Activated T-cell treated with anti-CD3 and anti-CD28 coated beads, Interleukin-2, amount 50 U/mL, for 24 hours (primary cell): ENCODE data around the gene KRTAP5-10.
A peak's percentile ranks its signal among the peaks of the same experiment; 100 is the strongest.
"Not testable (repeated sequence)": the region's sequence is repeated elsewhere in the genome, so short reads cannot be mapped to it uniquely, and the experiment has no call there.

ENCODE experiments used
- DNase-seq: peaks from one replicate; pipeline ENCODE4 v3.0.0-alpha.2; 2020
- H3K27ac Mint-ChIP-seq: 2 replicates; pipeline ENCODE4 v1.8.0; 2020; ENCODE audit warnings: mild to moderate bottlenecking, mixed read lengths
- H3K27me3 Mint-ChIP-seq: 2 replicates; pipeline ENCODE4 v1.8.0; 2020; ENCODE audit warnings: mixed read lengths
- H3K36me3 Mint-ChIP-seq: 2 replicates; pipeline ENCODE4 v1.8.0; 2020; ENCODE audit warnings: low read depth, mixed read lengths
- H3K4me1 Mint-ChIP-seq: 2 replicates; pipeline ENCODE4 v1.8.0; 2020; ENCODE audit warnings: low read depth, mixed read lengths
- H3K4me3 Mint-ChIP-seq: 2 replicates; pipeline ENCODE4 v1.8.0; 2020; ENCODE audit warnings: mild to moderate bottlenecking, moderate library complexity, mixed read lengths
- H3K9me3 Mint-ChIP-seq: 2 replicates; pipeline ENCODE4 v1.8.0; 2020; ENCODE audit warnings: mixed read lengths

KRTAP5-10 gene

GRCh38 chr11:71565263-71565662 is at the start of gene KRTAP5-10:
Gene KRTAP5-10 (plus strand): TSS chr11:71565563. CDS start chr11:71565588, 25 bp downstream.
- Mint-ChIP-seq H3K9me3 (peaks cover 2% of the 10 kb centered on the region), H3K36me3 (no peaks in the 10 kb centered on the region), H3K27me3 (peaks cover 52% of the 10 kb centered on the region), H3K4me3 (no peak within 1 kb of the TSS), H3K4me1 (no peaks in the 10 kb centered on the region), H3K27ac (no peak within 1 kb of the TSS)
- DNase-seq: no peak

GRCh38 chr11:71518506-71519471 is 46.6 kb upstream of the KRTAP5-10 start:
- Mint-ChIP-seq H3K4me1 (no peaks in the 10 kb centered on the region), H3K36me3 (no peaks in the 10 kb centered on the region), H3K4me3 (no peak overlapping the region), H3K9me3 (peaks cover 6% of the 10 kb centered on the region), H3K27ac (no peak overlapping the region), H3K27me3 (no peaks in the 10 kb centered on the region)
- DNase-seq: peak; percentile 13

GRCh38 chr11:71519546-71519945 is 45.8 kb upstream of the KRTAP5-10 start:
- no peak overlapping the region for H3K4me3 Mint-ChIP-seq
- no peak for DNase-seq
- peaks cover 5% of the 10 kb centered on the region for H3K9me3 Mint-ChIP-seq
- H3K4me1 Mint-ChIP-seq: no peaks in the 10 kb centered on the region
- H3K27me3 Mint-ChIP-seq: no peaks in the 10 kb centered on the region
- no peaks in the 10 kb centered on the region for H3K36me3 Mint-ChIP-seq
- H3K27ac Mint-ChIP-seq: no peak overlapping the region

GRCh38 chr11:71525188-71525937 is 40.0 kb upstream of the KRTAP5-10 start:
- H3K9me3 Mint-ChIP-seq: peaks cover 5% of the 10 kb centered on the region
- no peaks in the 10 kb centered on the region for H3K4me1 Mint-ChIP-seq
- H3K27ac Mint-ChIP-seq: no peak overlapping the region
- H3K36me3 Mint-ChIP-seq: no peaks in the 10 kb centered on the region
- no peak overlapping the region for H3K4me3 Mint-ChIP-seq
- no peak for DNase-seq
- H3K27me3 Mint-ChIP-seq: peaks cover 14% of the 10 kb centered on the region

GRCh38 chr11:71525938-71526495 is 39.3 kb upstream of the KRTAP5-10 start:
- Mint-ChIP-seq H3K4me3 (no peak overlapping the region), H3K9me3 (peaks cover 5% of the 10 kb centered on the region), H3K36me3 (no peaks in the 10 kb centered on the region), H3K4me1 (no peaks in the 10 kb centered on the region), H3K27me3 (peaks cover 14% of the 10 kb centered on the region), H3K27ac (no peak overlapping the region)
- no peak for DNase-seq

- not testable (repeated sequence) for H3K4me3 Mint-ChIP-seq, H3K27ac Mint-ChIP-seq, H3K4me1 Mint-ChIP-seq, H3K9me3 Mint-ChIP-seq, H3K36me3 Mint-ChIP-seq
- H3K27me3 Mint-ChIP-seq: peaks cover 14% of the 10 kb centered on the region
- DNase-seq: peak; percentile 11
These were observed 38.4 kb upstream of the KRTAP5-10 start, which contains the start of gene KRTAP5-7 for GRCh38 chr11:71526796-71527575. Gene KRTAP5-7 (plus strand): TSS chr11:71527267. CDS start chr11:71527301, 34 bp downstream.

GRCh38 chr11:71527576-71528210 is 37.7 kb upstream of the KRTAP5-10 start:
- H3K36me3 Mint-ChIP-seq: no peaks in the 10 kb centered on the region
- H3K4me3 Mint-ChIP-seq: no peak overlapping the region
- H3K4me1 Mint-ChIP-seq: no peaks in the 10 kb centered on the region
- DNase-seq: no peak
- H3K9me3 Mint-ChIP-seq: no peaks in the 10 kb centered on the region
- peaks cover 14% of the 10 kb centered on the region for H3K27me3 Mint-ChIP-seq
- H3K27ac Mint-ChIP-seq: no peak overlapping the region

- Mint-ChIP-seq H3K27ac (no peak overlapping the region), H3K27me3 (peaks cover 14% of the 10 kb centered on the region), H3K36me3 (no peaks in the 10 kb centered on the region), H3K4me3 (no peak overlapping the region), H3K9me3 (no peaks in the 10 kb centered on the region), H3K4me1 (no peaks in the 10 kb centered on the region)
- peak; percentile 5 for DNase-seq
These were observed 34.8 kb upstream of the KRTAP5-10 start for GRCh38 chr11:71530602-71531001.

GRCh38 chr11:71532036-71532610 is 33.2 kb upstream of the KRTAP5-10 start:
- H3K27me3 Mint-ChIP-seq: peaks cover 5% of the 10 kb centered on the region

GRCh38 chr11:71534711-71535608 is 30.4 kb upstream of the KRTAP5-10 start:
- not testable (repeated sequence) for H3K4me3 Mint-ChIP-seq, H3K36me3 Mint-ChIP-seq, H3K27me3 Mint-ChIP-seq, H3K27ac Mint-ChIP-seq, H3K4me1 Mint-ChIP-seq, H3K9me3 Mint-ChIP-seq, DNase-seq

More at GRCh38 chr11:71532036-71532610, 33.2 kb upstream of the KRTAP5-10 start:
- Mint-ChIP-seq H3K4me3 (no peak overlapping the region), H3K27ac (no peak overlapping the region), H3K4me1 (no peaks in the 10 kb centered on the region), H3K9me3 (no peaks in the 10 kb centered on the region), H3K36me3 (no peaks in the 10 kb centered on the region)
- DNase-seq: no peak

GRCh38 chr11:71535825-71536224 is 29.5 kb upstream of the KRTAP5-10 start:
- Mint-ChIP-seq H3K27me3 (no peaks in the 10 kb centered on the region), H3K27ac (no peak overlapping the region), H3K9me3 (peaks cover 3% of the 10 kb centered on the region), H3K36me3 (no peaks in the 10 kb centered on the region), H3K4me3 (no peak overlapping the region), H3K4me1 (peaks cover 3% of the 10 kb centered on the region)
- DNase-seq: no peak

GRCh38 chr11:71537537-71537936 is 27.8 kb upstream of the KRTAP5-10 start:
- peaks cover 11% of the 10 kb centered on the region for H3K27me3 Mint-ChIP-seq
- H3K9me3 Mint-ChIP-seq: peaks cover 10% of the 10 kb centered on the region
- peaks cover 5% of the 10 kb centered on the region for H3K4me1 Mint-ChIP-seq
- no peaks in the 10 kb centered on the region for H3K36me3 Mint-ChIP-seq
- no peak overlapping the region for H3K27ac Mint-ChIP-seq
- no peak overlapping the region for H3K4me3 Mint-ChIP-seq
- DNase-seq: no peak
